Trophoblast cell (in vitro differentiated cells and primary cell): ENCODE measurements around the gene PRRT3.
"Not testable (repeated sequence)": the region's sequence is repeated elsewhere in the genome, so short reads cannot be mapped to it uniquely, and the experiment has no call there.

Experiments
- DNase-seq, 2 donors: peaks; one replicate each; pipeline ENCODE4 v3.0.0-alpha.2; 2016
- H2AFZ ChIP-seq: 2 replicates; pipeline ENCODE4 v1.6.1; 2013; ENCODE audit warnings: low read length, moderate library complexity, mild to moderate bottlenecking; ENCODE audit not compliant: insufficient read depth, poor library complexity
- H2AK5ac ChIP-seq: 2 replicates; pipeline ENCODE4 v1.6.1; 2013; ENCODE audit warnings: mild to moderate bottlenecking, low read length
- H2BK120ac ChIP-seq: 2 replicates; pipeline ENCODE4 v1.6.1; 2013; ENCODE audit warnings: low read length, mild to moderate bottlenecking, moderate library complexity; ENCODE audit not compliant: insufficient read depth, poor library complexity
- H2BK12ac ChIP-seq: 2 replicates; pipeline ENCODE4 v1.6.1; 2013; ENCODE audit warnings: mild to moderate bottlenecking, low read length, moderate library complexity
- H2BK5ac ChIP-seq: 2 replicates; pipeline ENCODE4 v1.6.1; 2013; ENCODE audit warnings: low read length, low read depth, moderate library complexity, mild to moderate bottlenecking; ENCODE audit not compliant: poor library complexity
- H3K14ac ChIP-seq: 2 replicates; pipeline ENCODE4 v1.6.1; 2013; ENCODE audit warnings: mild to moderate bottlenecking, low read length
- H3K18ac ChIP-seq: 2 replicates; pipeline ENCODE4 v1.6.1; 2013; ENCODE audit warnings: mild to moderate bottlenecking, low read length
- H3K23ac ChIP-seq: 2 replicates; pipeline ENCODE4 v1.6.1; 2013; ENCODE audit warnings: low read length
- H3K27ac ChIP-seq: 2 replicates; pipeline ENCODE4 v1.5.1; 2013; ENCODE audit warnings: low read depth, mild to moderate bottlenecking, inconsistent platforms, low read length, moderate library complexity
- H3K27me3 ChIP-seq: 2 replicates; pipeline ENCODE4 v1.6.1; 2013; ENCODE audit warnings: inconsistent platforms, mild to moderate bottlenecking, low read length, moderate library complexity; ENCODE audit not compliant: insufficient read depth
- H3K36me3 ChIP-seq, 2 experiments: 1 replicate in 1 of 2; 2 replicates in 1 of 2; pipeline ENCODE4 v1.6.1; 2013; ENCODE audit warnings: low read length in 2 of 2, mild to moderate bottlenecking in 2 of 2, moderate library complexity in 1 of 2; ENCODE audit not compliant: insufficient read depth in 2 of 2, control insufficient read depth in 1 of 2
- H3K4ac ChIP-seq: 2 replicates; pipeline ENCODE4 v1.6.1; 2013; ENCODE audit warnings: low read depth, mild to moderate bottlenecking, low read length, moderate library complexity
- H3K4me1 ChIP-seq, 2 experiments: 1 replicate in 1 of 2; 2 replicates in 1 of 2; pipeline ENCODE4 v1.6.1; 2013; ENCODE audit warnings: low read length in 2 of 2, mild to moderate bottlenecking in 2 of 2, moderate library complexity in 1 of 2; ENCODE audit not compliant: insufficient read depth in 2 of 2, control insufficient read depth in 1 of 2
- H3K4me2 ChIP-seq: 2 replicates; pipeline ENCODE4 v1.6.1; 2013; ENCODE audit warnings: inconsistent platforms, mild to moderate bottlenecking, low read length, moderate library complexity
- H3K4me3 ChIP-seq: 2 replicates; pipeline ENCODE4 v1.5.1; 2013; ENCODE audit warnings: mild to moderate bottlenecking, low read depth, low read length, inconsistent platforms
- H3K79me1 ChIP-seq: one replicate; pipeline ENCODE4 v1.6.1; 2013; ENCODE audit warnings: low read length
- H3K79me2 ChIP-seq: 2 replicates; pipeline ENCODE4 v1.6.1; 2013; ENCODE audit warnings: low read length, mild to moderate bottlenecking; ENCODE audit not compliant: control insufficient read depth, insufficient read depth, poor library complexity
- H3K9ac ChIP-seq: 2 replicates; pipeline ENCODE4 v1.6.1; 2013; ENCODE audit warnings: mild to moderate bottlenecking, low read length
- H3K9me3 ChIP-seq: 2 replicates; pipeline ENCODE4 v1.6.1; 2013; ENCODE audit warnings: low read depth, mild to moderate bottlenecking, control low read depth, inconsistent platforms, low read length; ENCODE audit not compliant: insufficient read depth
- H4K12ac ChIP-seq: 2 replicates; pipeline ENCODE4 v1.6.1; 2013; ENCODE audit warnings: low read depth, mild to moderate bottlenecking, low read length, moderate library complexity
- H4K8ac ChIP-seq: 2 replicates; pipeline ENCODE4 v1.6.1; 2013; ENCODE audit warnings: low read depth, mild to moderate bottlenecking, low read length, moderate library complexity
- H4K91ac ChIP-seq: one replicate; pipeline ENCODE4 v1.6.1; 2013; ENCODE audit warnings: low read depth, mild to moderate bottlenecking, low read length, moderate library complexity
- WGBS: extraction: QIAGEN DNeasy Blood & Tissue Kit; methylation state at CpG from one replicate; pipeline ENCODE4 v1.1.7; 2013; ENCODE audit warnings: missing lambda C conversion rate; ENCODE audit not compliant: insufficient read length, insufficient coverage; ENCODE audit errors: extremely low coverage; 5-methylcytosine and 5-hydroxymethylcytosine counted together

The PRRT3 gene

GRCh38 chr3:9898467-9899241 is 53.6 kb downstream of the PRRT3 start:
- Histone ChIP-seq H3K18ac (no peak overlapping the region), H4K91ac (no peak overlapping the region), H3K27me3 (no peaks in the 10 kb centered on the region), H3K23ac (no peak overlapping the region), H2BK12ac (no peak overlapping the region), H3K4me1 (peaks cover 13 to 18% of the 10 kb centered on the region in 2 experiments), H4K8ac (no peak overlapping the region), H3K4me2 (no peak overlapping the region), H3K79me1 (peaks cover 4% of the 10 kb centered on the region), H3K9me3 (no peaks in the 10 kb centered on the region), H4K12ac (no peak overlapping the region), H3K79me2 (peaks cover 3% of the 10 kb centered on the region), H3K4ac (no peak overlapping the region), H3K36me3 (peaks cover 0 to 1% of the 10 kb centered on the region in 2 experiments), H2BK120ac (no peak overlapping the region), H3K9ac (no peak overlapping the region), H3K4me3 (no peak overlapping the region), H2AK5ac (no peak overlapping the region), H2BK5ac (no peak overlapping the region), H2AFZ (no peak overlapping the region), H3K14ac (no peak overlapping the region), H3K27ac (no peak overlapping the region)
- no peak for DNase-seq
- no CpG with 5 or more reads among the region's 8 CpGs for WGBS

GRCh38 chr3:9897408-9898372 is 54.5 kb downstream of the PRRT3 start:
- Histone ChIP-seq H3K36me3 (peaks cover 6 to 10% of the 10 kb centered on the region in 2 experiments), H4K91ac (no peak overlapping the region), H3K14ac (no peak overlapping the region), H3K23ac (no peak overlapping the region), H3K79me1 (no peaks in the 10 kb centered on the region), H4K8ac (no peak overlapping the region), H3K9ac (no peak overlapping the region), H3K4ac (no peak overlapping the region), H3K4me1 (peaks cover 8 to 11% of the 10 kb centered on the region in 2 experiments), H2BK120ac (no peak overlapping the region), H3K9me3 (no peaks in the 10 kb centered on the region), H3K18ac (no peak overlapping the region), H3K79me2 (peaks cover under 1% of the 10 kb centered on the region), H2AK5ac (no peak overlapping the region), H2BK5ac (no peak overlapping the region), H3K27ac (no peak overlapping the region), H3K4me2 (no peak overlapping the region), H3K27me3 (no peaks in the 10 kb centered on the region), H4K12ac (no peak overlapping the region), H3K4me3 (no peak overlapping the region), H2BK12ac (no peak overlapping the region), H2AFZ (no peak overlapping the region)
- no CpG with 5 or more reads among the region's 4 CpGs for WGBS
- no peak for DNase-seq

GRCh38 chr3:9896755-9897407 is 55.3 kb downstream of the PRRT3 start:
- H3K79me2 ChIP-seq, H3K4me1 ChIP-seq, H3K9me3 ChIP-seq, H3K4ac ChIP-seq, H4K8ac ChIP-seq, H2AK5ac ChIP-seq, H3K27ac ChIP-seq, H2AFZ ChIP-seq, H2BK5ac ChIP-seq, H3K4me2 ChIP-seq, H3K27me3 ChIP-seq, H4K91ac ChIP-seq, H3K4me3 ChIP-seq, H2BK120ac ChIP-seq, H2BK12ac ChIP-seq, H3K14ac ChIP-seq, H3K23ac ChIP-seq, H3K18ac ChIP-seq, H3K79me1 ChIP-seq, H3K9ac ChIP-seq, H4K12ac ChIP-seq: not testable (repeated sequence)
- peaks cover 6 to 12% of the 10 kb centered on the region in 2 experiments for H3K36me3 ChIP-seq
- DNase-seq, result peak; percentile 66 to 87
- no CpG with 5 or more reads among the region's 10 CpGs for WGBS

GRCh38 chr3:9895715-9896114 is 56.5 kb downstream of the PRRT3 start:
- not testable (repeated sequence) for H3K27me3 ChIP-seq, H2BK12ac ChIP-seq, H3K9ac ChIP-seq, H3K14ac ChIP-seq, H2AK5ac ChIP-seq, DNase-seq, H3K9me3 ChIP-seq, H2BK120ac ChIP-seq, H4K91ac ChIP-seq, H3K27ac ChIP-seq, H3K4ac ChIP-seq, H3K4me1 ChIP-seq, H3K18ac ChIP-seq, H2BK5ac ChIP-seq, H3K79me1 ChIP-seq, H3K4me3 ChIP-seq, H4K12ac ChIP-seq, H3K4me2 ChIP-seq, H2AFZ ChIP-seq, H4K8ac ChIP-seq, H3K23ac ChIP-seq, H3K79me2 ChIP-seq
- peaks cover 6 to 12% of the 10 kb centered on the region in 2 experiments for H3K36me3 ChIP-seq
- WGBS, result no CpG with 5 or more reads among the region's 3 CpGs
